Dedifferentiated amniotic fluid mesenchymal stem cell (primary cell): Measurements from ENCODE around the gene KRT86.
"Not testable (repeated sequence)": the region's sequence is repeated elsewhere in the genome, so short reads cannot be mapped to it uniquely, and the experiment has no call there.

Experiments
- DNase-seq: peaks from one replicate; pipeline ENCODE4 v3.0.0-alpha.2; 2016; ENCODE audit errors: extremely low spot score

Gene KRT86

GRCh38 chr12:52314511-52314910, 40.1 kb downstream of the KRT86 start:
- no peak for DNase-seq

- not testable (repeated sequence) for DNase-seq
Measured at GRCh38 chr12:52315721-52316120, 41.3 kb downstream of the KRT86 start.

GRCh38 chr12:52316290-52316689, 41.8 kb downstream of the KRT86 start:
- DNase-seq = no peak

GRCh38 chr12:52316701-52317100, 42.3 kb downstream of the KRT86 start:
- no peak for DNase-seq

- no peak for DNase-seq
Measured at GRCh38 chr12:52317468-52318052, 43.1 kb downstream of the KRT86 start.

GRCh38 chr12:52318241-52318990, 44.0 kb downstream of the KRT86 start:
- DNase-seq = no peak

- DNase-seq = no peak
Measured at GRCh38 chr12:52319097-52319496, 44.7 kb downstream of the KRT86 start.

GRCh38 chr12:52320784-52321400, 46.4 kb downstream of the KRT86 start, which contains the start of gene KRT83:
Gene KRT83, minus strand, starts transcription at chr12:52321398. Its CDS starts 63 bp downstream, at chr12:52321335.
- DNase-seq = no peak

GRCh38 chr12:52321418-52321817, 47.0 kb downstream of the KRT86 start:
- DNase-seq = no peak

GRCh38 chr12:52322069-52322468, 47.6 kb downstream of the KRT86 start:
- DNase-seq = no peak

- DNase-seq = no peak
Measured at GRCh38 chr12:52323001-52323400, 48.6 kb downstream of the KRT86 start.

GRCh38 chr12:52323416-52324152, 49.1 kb downstream of the KRT86 start:
- no peak for DNase-seq

- DNase-seq = no peak
Measured at GRCh38 chr12:52324153-52324444, 49.7 kb downstream of the KRT86 start.

GRCh38 chr12:52327052-52327829, 52.8 kb downstream of the KRT86 start:
- peak; percentile 93 for DNase-seq

- DNase-seq = no peak
Measured at GRCh38 chr12:52327830-52328500, 53.5 kb downstream of the KRT86 start.

- no peak for DNase-seq
Measured at GRCh38 chr12:52331039-52331438, 56.6 kb downstream of the KRT86 start.

- no peak for DNase-seq
Measured at GRCh38 chr12:52331833-52332232, 57.4 kb downstream of the KRT86 start.

GRCh38 chr12:52332381-52332780, 57.9 kb downstream of the KRT86 start:
- DNase-seq = no peak

GRCh38 chr12:52333321-52333720, 58.9 kb downstream of the KRT86 start:
- DNase-seq = no peak

GRCh38 chr12:52334185-52334584, 59.7 kb downstream of the KRT86 start:
- DNase-seq = no peak

- DNase-seq = no peak
Measured at GRCh38 chr12:52335598-52336262, 61.3 kb downstream of the KRT86 start.
